IPS-18c (cell line): ENCODE measurements around the gene COL5A2.

ENCODE experiments used
- H3K4me3 ChIP-seq: 2 replicates; pipeline ENCODE4 v1.7.0; 2013; ENCODE audit warnings: low read depth, mild to moderate bottlenecking, low read length, moderate library complexity; ENCODE audit not compliant: insufficient read depth
- H3K9me3 ChIP-seq: one replicate; pipeline ENCODE4 v1.6.1; 2013; ENCODE audit warnings: mild to moderate bottlenecking, low read length, moderate library complexity; ENCODE audit not compliant: control insufficient read depth, insufficient read depth

COL5A2 gene

DNA sequence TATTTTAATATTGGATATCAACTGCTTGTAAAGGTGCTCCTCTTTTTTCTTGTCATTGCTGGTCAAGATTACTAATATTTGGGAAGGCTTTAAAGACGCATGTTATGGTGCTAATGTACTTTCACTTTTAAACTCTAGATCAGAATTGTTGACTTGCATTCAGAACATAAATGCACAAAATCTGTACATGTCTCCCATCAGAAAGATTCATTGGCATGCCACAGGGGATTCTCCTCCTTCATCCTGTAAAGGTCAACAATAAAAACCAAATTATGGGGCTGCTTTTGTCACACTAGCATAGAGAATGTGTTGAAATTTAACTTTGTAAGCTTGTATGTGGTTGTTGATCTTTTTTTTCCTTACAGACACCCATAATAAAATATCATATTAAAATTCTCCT lies 167.2 kb downstream of the COL5A2 start:
- Histone ChIP-seq H3K4me3 (no peak overlapping the region), H3K9me3 (no peaks in the 10 kb centered on the region)

DNA sequence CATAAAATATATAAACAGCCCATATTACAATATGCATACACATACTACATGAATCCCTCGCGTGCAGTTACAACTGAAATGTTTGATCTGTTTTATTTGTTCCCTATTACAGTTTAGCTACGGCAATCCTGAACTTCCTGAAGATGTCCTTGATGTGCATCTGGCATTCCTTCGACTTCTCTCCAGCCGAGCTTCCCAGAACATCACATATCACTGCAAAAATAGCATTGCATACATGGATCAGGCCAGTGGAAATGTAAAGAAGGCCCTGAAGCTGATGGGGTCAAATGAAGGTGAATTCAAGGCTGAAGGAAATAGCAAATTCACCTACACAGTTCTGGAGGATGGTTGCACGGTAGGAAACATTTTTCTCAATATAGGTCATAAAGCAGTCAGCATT lies 169.0 kb downstream of the COL5A2 start:
- no peak overlapping the region for H3K4me3 ChIP-seq
- H3K9me3 ChIP-seq, result no peaks in the 10 kb centered on the region

DNA sequence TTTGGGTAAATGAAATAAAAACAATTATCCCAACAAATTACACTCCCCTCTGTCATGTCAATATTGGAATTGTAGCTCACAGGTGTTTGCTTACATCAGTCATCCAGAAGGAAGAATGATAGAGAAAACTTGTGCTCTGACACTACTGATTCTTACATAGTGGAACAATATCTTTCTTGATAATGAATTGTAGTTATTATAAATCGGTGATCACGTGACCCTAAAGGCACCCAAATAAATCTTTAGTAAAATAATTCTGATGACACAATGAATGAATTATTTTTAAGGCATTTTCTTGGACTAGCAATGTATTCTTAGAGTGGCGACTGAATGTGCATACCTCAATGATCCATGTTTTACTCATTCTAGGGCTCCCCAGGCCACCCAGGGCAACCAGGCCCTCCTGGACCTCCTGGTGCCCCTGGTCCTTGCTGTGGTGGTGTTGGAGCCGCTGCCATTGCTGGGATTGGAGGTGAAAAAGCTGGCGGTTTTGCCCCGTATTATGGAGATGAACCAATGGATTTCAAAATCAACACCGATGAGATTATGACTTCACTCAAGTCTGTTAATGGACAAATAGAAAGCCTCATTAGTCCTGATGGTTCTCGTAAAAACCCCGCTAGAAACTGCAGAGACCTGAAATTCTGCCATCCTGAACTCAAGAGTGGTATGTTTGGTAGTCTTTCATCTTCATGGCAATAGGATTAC lies 170.9 kb downstream of the COL5A2 start:
- H3K9me3 ChIP-seq, result no peaks in the 10 kb centered on the region
- no peak overlapping the region for H3K4me3 ChIP-seq

DNA sequence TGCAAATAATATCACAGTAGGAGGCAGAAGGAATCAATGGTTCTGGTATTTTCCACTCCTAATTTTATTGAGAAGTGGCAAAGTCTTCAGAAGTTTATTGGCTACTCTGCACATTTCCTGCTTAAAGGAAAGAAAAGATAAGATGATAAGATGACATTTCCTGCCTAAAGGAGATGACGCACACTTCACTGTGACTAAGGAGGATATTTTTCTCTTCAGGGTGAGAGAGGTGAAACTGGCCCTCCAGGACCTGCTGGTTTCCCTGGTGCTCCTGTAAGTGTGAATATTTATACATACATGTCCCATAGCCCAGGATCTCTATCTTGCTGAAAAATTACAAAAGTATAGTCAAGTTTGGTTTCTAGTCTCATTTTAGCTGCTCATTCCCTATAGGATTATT lies 177.5 kb downstream of the COL5A2 start:
- H3K4me3 ChIP-seq, result no peak overlapping the region
- H3K9me3 ChIP-seq, result no peaks in the 10 kb centered on the region

DNA sequence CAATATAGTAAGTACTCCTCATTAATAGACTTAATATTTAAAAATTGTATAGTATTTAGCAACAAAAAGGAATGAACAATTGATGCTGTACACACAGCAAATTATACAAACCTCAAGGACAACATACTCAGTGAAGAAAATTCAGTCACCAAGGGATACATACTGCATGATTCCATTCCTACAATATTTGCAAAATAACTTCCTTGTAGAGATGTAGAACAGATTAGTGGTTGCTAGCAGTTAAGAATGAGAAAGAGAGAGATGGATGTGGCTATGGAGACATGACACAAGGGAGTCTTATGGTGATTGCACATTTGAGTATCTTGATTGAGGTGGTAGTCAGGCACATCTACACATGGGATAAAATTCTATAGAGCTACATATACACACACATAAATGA lies 179.3 kb downstream of the COL5A2 start:
- Histone ChIP-seq H3K9me3 (no peaks in the 10 kb centered on the region), H3K4me3 (no peak overlapping the region)

DNA sequence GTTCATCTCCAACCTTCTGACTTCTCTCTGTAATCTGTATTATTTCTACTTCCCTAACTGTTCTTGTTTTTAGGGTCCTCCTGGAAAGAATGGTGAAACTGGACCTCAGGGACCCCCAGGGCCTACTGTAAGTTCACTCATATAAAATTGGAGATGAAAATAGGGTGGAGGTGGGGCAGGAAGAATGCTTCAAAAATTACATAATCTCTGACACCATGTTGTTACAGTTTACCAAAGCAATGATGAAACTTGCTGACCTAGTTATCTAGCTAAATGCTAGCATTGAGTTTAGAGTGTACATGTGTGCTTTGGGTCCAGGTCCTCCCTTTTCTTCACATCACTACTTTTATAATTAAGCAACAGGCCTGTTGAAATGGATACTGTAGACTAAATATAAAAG lies 182.3 kb downstream of the COL5A2 start:
- H3K9me3 ChIP-seq, result no peaks in the 10 kb centered on the region
- H3K4me3 ChIP-seq, result no peak overlapping the region

DNA sequence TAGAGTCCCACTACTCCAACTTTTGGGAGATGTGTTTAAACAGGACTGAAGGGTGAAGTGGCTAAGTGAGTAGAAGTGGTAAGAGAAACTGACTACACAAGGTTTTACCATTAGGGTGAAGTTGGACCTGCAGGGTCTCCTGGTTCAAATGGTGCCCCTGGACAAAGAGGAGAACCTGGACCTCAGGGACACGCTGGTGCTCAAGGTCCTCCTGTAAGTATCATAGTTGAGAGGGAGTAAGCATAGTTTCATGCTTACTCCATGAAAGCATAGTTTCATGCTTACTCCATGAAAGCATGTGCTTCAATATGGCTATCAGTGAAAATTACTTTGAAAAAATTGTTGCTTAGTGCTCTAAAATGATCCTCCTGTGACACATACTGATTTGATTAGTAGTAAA lies 186.3 kb downstream of the COL5A2 start:
- Histone ChIP-seq H3K4me3 (no peak overlapping the region), H3K9me3 (no peaks in the 10 kb centered on the region)

DNA sequence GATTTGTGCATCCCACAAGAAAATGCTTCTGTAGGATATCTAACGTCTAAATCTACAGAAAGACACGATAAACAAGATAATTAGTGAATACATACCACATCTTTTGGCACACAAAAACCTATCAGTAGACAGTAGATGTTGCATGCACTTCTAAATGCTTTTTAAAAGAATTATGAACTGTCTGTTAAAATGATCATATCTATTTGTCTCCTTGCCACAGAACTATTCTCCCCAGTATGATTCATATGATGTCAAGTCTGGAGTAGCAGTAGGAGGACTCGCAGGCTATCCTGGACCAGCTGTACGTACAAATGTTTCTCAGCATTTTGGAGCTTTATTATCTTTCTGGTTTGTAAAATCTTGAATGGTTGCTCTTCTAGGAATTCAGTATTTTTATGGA lies 192.7 kb downstream of the COL5A2 start:
- no peak overlapping the region for H3K4me3 ChIP-seq
- H3K9me3 ChIP-seq, result no peaks in the 10 kb centered on the region

DNA sequence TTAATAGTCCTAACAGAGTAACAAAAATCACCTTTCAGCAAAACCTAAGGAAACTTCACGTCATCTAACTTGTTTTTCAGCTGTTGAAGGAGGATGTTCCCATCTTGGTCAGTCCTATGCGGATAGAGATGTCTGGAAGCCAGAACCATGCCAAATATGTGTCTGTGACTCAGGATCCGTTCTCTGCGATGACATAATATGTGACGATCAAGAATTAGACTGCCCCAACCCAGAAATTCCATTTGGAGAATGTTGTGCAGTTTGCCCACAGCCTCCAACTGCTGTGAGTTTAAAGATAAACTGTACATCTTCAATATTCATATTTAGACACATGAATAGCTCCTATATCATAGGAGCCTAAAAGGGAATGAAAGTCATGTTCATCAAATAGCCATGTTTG lies 194.9 kb downstream of the COL5A2 start:
- Histone ChIP-seq H3K4me3 (no peak overlapping the region), H3K9me3 (no peaks in the 10 kb centered on the region)

DNA sequence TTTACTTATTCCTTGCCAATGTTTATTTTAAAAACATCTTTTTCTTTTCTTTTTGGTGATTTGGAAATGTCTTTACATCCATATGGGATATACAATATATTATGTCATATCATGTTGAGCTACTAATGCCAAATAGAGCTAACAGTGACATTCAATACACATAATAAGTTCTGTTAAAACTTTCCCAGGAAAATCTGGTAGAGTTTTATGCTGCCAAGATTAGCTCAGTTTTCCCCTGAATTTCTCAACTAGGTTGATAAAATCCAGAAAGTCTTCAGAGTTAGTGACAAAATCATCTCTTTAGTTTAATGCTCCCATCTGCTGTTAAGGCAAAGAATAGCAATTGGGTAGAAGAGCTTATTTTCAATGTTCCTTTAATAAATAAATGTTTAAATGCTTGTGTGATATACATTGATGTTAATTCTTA lies 195.5 kb downstream of the COL5A2 start:
- Histone ChIP-seq H3K4me3 (no peak overlapping the region), H3K9me3 (no peaks in the 10 kb centered on the region)

DNA sequence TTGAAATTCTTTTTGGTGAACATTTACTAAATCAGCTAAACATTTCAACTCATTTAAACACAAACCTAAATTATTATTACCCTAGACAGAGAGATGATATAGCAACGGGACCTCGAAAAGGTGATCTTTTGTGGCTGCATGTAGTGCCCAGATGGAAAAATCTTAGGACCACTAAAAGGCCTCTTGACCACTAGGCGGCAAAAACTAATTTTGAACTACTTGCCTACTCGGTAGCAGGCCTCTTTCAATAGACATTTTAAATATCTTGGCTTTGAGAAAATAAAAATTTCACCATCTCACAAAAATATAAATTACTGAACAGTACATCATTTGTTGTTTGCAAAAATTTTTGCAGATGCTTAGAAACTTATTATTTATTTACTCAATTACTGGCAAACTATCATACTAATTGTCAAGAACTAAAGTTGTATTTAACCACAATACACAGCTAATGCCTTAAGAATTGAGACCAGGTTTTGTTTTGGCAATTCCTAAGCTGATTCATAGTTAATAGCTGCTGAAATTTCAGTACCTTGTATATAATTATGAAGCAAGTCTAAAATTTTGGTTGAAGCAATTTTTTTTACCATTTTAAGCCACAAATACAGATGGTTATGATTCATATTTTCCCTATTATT lies 196.0 kb downstream of the COL5A2 start:
- H3K9me3 ChIP-seq, result no peaks in the 10 kb centered on the region

More for the DNA sequence above, 196.0 kb downstream of the COL5A2 start:
- H3K4me3 ChIP-seq, result no peak overlapping the region
